IPS-NIHi11 (cell line): ENCODE measurements around the gene TRIM71.
"Not testable (repeated sequence)": the region's sequence is repeated elsewhere in the genome, so short reads cannot be mapped to it uniquely, and the experiment has no call there.

Experiments used
- DNase-seq: peaks from one replicate; pipeline ENCODE4 v3.0.0; 2012; ENCODE audit warnings: mixed read lengths, low spot score

The TRIM71 gene

GRCh38 chr3:32939531-32940284 lies 121.9 kb downstream of the TRIM71 start:
- not testable (repeated sequence) for DNase-seq

- DNase-seq: no peak
Observed at GRCh38 chr3:32940726-32941125, 122.9 kb downstream of the TRIM71 start.

- DNase-seq: no peak
Observed at GRCh38 chr3:32945136-32945535, 127.3 kb downstream of the TRIM71 start.

- not testable (repeated sequence) for DNase-seq
Observed at GRCh38 chr3:32945598-32945997, 127.8 kb downstream of the TRIM71 start.

- DNase-seq: no peak
Observed at GRCh38 chr3:32946973-32947788, 129.4 kb downstream of the TRIM71 start.
